Measurements from ENCODE around the gene OR7G1.

DNA sequence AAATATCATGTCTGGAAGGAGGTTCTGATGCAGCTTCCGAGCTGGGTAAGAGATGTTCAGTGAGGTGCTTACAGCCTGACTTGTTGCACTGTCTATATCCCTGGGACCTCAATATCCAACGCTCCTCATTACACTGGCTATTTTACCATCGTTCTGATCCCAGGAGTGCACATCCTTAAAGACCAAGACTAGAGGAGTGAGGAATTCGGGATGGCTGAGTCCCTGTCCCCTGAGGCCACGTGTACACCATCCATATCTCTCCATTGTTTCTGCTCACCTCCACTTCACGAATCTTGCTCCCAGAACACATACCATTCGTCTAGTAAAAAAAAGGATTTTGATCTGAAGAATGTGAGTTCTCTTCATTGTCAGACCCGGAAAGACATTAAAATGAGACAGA, 8.2 kb downstream of the OR7G1 start, which contains the start of gene OR7G2:
- TF ChIP-seq CTCF (conservative IDR thresholded peaks at IDR 0.05) (no peak), EZH2 (IDR thresholded peaks at IDR 0.05; ENCODE audit: low read depth) (no peak)
